Osteocyte (in vitro differentiated cells): ENCODE results near the gene TRNP1. TPM values are rescaled to one million over a fixed set of nuclear protein-coding genes. Genes with fewer than 3 reads are reported as not detected.

Experiments
- DNase-seq: peaks from one replicate; pipeline ENCODE4 v3.0.0; 2021; ENCODE audit warnings: mixed read lengths; ENCODE audit not compliant: unreplicated experiment; ENCODE audit errors: extremely low spot score
- H3K27ac Mint-ChIP-seq: one replicate; pipeline ENCODE4 v1.8.0; 2021; ENCODE audit warnings: mild to moderate bottlenecking, mixed read lengths; ENCODE audit not compliant: unreplicated experiment
- H3K27me3 Mint-ChIP-seq: one replicate; pipeline ENCODE4 v1.8.0; 2021; ENCODE audit warnings: mixed read lengths; ENCODE audit not compliant: unreplicated experiment
- H3K36me3 Mint-ChIP-seq: one replicate; pipeline ENCODE4 v1.8.0; 2021; ENCODE audit warnings: mixed read lengths; ENCODE audit not compliant: unreplicated experiment
- H3K4me1 Mint-ChIP-seq: one replicate; pipeline ENCODE4 v1.8.0; 2021; ENCODE audit warnings: mixed read lengths; ENCODE audit not compliant: unreplicated experiment
- H3K4me3 Mint-ChIP-seq: one replicate; pipeline ENCODE4 v1.8.0; 2021; ENCODE audit warnings: mild to moderate bottlenecking, moderate library complexity, mixed read lengths; ENCODE audit not compliant: unreplicated experiment
- H3K9me3 Mint-ChIP-seq: one replicate; pipeline ENCODE4 v1.8.0; 2021; ENCODE audit warnings: mixed read lengths; ENCODE audit not compliant: unreplicated experiment
- CTCF ChIP-seq: fragments of 200-600 bp; sonication (generic); IDR thresholded peaks from 2 replicates; pipeline ENCODE4 v1.5.0; 2021; ENCODE audit warnings: antibody characterized with exemption, mild to moderate bottlenecking, moderate library complexity
- total RNA-seq: library from RNA; stranded (reverse); gene quantifications from 2 replicates; pipeline ENCODE4 v1.2.1, GENCODE V29; 2021

Gene TRNP1
- total RNA-seq, 1 donor from 2014 or later = 33.7 TPM

- Mint-ChIP-seq H3K9me3 (peaks cover 7% of the 10 kb centered on the region), H3K36me3 (no peaks in the 10 kb centered on the region), H3K4me1 (no peaks in the 10 kb centered on the region), H3K4me3 (no peak overlapping the region), H3K27ac (no peak overlapping the region), H3K27me3 (peaks cover 24% of the 10 kb centered on the region)
- TF ChIP-seq CTCF = no peak
- DNase-seq = no peak
These were observed 40.1 kb upstream of the TRNP1 start for GRCh38 chr1:26953374-26953773.

DNA sequence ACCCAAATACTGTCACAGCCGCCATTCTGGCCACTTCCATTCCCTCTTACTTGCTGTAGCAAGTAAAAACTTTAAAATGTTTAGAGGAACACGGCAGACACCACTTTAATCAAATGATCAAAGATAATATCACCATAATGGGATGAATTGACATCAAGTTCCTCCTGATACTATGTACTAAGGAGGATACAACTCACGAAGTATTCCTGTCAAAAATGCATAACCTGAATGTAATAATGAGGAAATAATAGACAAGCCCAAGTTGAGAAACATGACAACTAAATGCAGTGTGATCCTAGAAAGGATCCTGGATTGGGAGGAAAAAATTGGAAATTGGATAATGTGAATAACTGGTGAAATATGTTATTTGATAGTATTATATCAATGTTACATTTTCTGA is 37.2 kb upstream of the TRNP1 start:
- peaks cover 6% of the 10 kb centered on the region for H3K4me1 Mint-ChIP-seq
- H3K4me3 Mint-ChIP-seq = no peak overlapping the region
- TF ChIP-seq CTCF = no peak
- H3K9me3 Mint-ChIP-seq = peaks cover 7% of the 10 kb centered on the region
- DNase-seq = no peak
- H3K36me3 Mint-ChIP-seq = no peaks in the 10 kb centered on the region
- peaks cover 41% of the 10 kb centered on the region for H3K27me3 Mint-ChIP-seq
- no peak overlapping the region for H3K27ac Mint-ChIP-seq

DNA sequence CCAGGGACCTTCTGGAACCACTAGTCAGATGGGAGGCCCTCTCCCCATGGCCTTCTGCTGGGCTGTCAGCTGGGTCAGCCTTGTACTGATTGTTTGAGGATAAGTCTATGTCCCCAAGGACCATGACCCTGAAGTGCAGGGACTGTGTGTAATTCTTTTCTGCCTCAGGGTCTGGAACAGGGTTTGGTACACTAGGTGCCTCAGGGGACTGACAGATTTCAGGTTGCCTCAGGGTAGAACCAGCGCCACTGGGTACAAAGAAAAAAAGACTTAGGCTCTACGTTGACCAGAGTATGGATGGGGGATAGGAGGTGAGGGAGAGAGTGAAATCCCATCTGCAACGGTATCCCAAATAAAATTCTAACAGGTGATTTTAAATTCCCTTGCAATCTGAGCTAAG is 36.2 kb upstream of the TRNP1 start:
- TF ChIP-seq CTCF = no peak
- Mint-ChIP-seq H3K4me3 (no peak overlapping the region), H3K27me3 (peaks cover 49% of the 10 kb centered on the region), H3K4me1 (peaks cover 6% of the 10 kb centered on the region), H3K36me3 (no peaks in the 10 kb centered on the region), H3K9me3 (peaks cover 7% of the 10 kb centered on the region), H3K27ac (no peak overlapping the region)
- DNase-seq = no peak

GRCh38 chr1:26959270-26959669 is 34.2 kb upstream of the TRNP1 start:
- H3K9me3 Mint-ChIP-seq = peaks cover 7% of the 10 kb centered on the region
- H3K27ac Mint-ChIP-seq = no peak overlapping the region
- peaks cover 6% of the 10 kb centered on the region for H3K4me1 Mint-ChIP-seq
- no peak for DNase-seq
- TF ChIP-seq CTCF = no peak
- no peaks in the 10 kb centered on the region for H3K36me3 Mint-ChIP-seq
- peaks cover 54% of the 10 kb centered on the region for H3K27me3 Mint-ChIP-seq
- no peak overlapping the region for H3K4me3 Mint-ChIP-seq

GRCh38 chr1:26959722-26960624 is 33.5 kb upstream of the TRNP1 start, which contains the start of gene KDF1:
TSS of gene KDF1 (minus strand) at chr1:26960468. CDS start at chr1:26952380, 8,088 bp downstream.
- Mint-ChIP-seq H3K4me3 (peak within 1 kb of the TSS; percentile 60), H3K27me3 (peaks cover 56% of the 10 kb centered on the region), H3K36me3 (no peaks in the 10 kb centered on the region), H3K27ac (no peak within 1 kb of the TSS), H3K4me1 (peaks cover 6% of the 10 kb centered on the region), H3K9me3 (peaks cover 7% of the 10 kb centered on the region)
- no peak for DNase-seq
- TF ChIP-seq CTCF = no peak
